SK-N-SH treated with all-trans-retinoic acid at 6 μM for 48 hours (cell line): ENCODE results near the gene TLR9.

Experiments used
- ATAC-seq: fragments of 200-7000 bp; cut with Tn5 transposase; 3 replicates; pipeline ENCODE4 v1.9.1; 2020; ENCODE audit warnings: mild to moderate bottlenecking, moderate library complexity
- BACH2 ChIP-seq: fragments of 250-450 bp; sonication (Bioruptor Pico); IDR thresholded peaks from 2 replicates; pipeline ENCODE4 v1.9.0; 2021; ENCODE audit warnings: mild to moderate bottlenecking, borderline replicate concordance
- CSDC2 ChIP-seq: fragments of 250-450 bp; sonication (Bioruptor Pico); IDR thresholded peaks from 2 replicates; pipeline ENCODE4 v1.5.0; 2020; ENCODE audit warnings: mild to moderate bottlenecking, moderate library complexity
- ESRRG ChIP-seq: fragments of 250-450 bp; sonication (Bioruptor Pico); IDR thresholded peaks from 2 replicates; pipeline ENCODE4 v1.6.1; 2021; ENCODE audit warnings: mild to moderate bottlenecking
- GLIS3 ChIP-seq: fragments of 250-450 bp; sonication (Bioruptor Pico); IDR thresholded peaks from 2 replicates; pipeline ENCODE4 v1.5.0; 2020; ENCODE audit warnings: mild to moderate bottlenecking, moderate library complexity
- ISL1 ChIP-seq: fragments of 250-450 bp; sonication (Bioruptor Pico); IDR thresholded peaks from 2 replicates; pipeline ENCODE4 v2.1.2; 2022; ENCODE audit warnings: mild to moderate bottlenecking, moderate library complexity
- OSR1 ChIP-seq: fragments of 250-450 bp; sonication (Bioruptor Pico); IDR thresholded peaks from 2 replicates; pipeline ENCODE4 v1.8.0; 2022; ENCODE audit warnings: moderate library complexity, mild to moderate bottlenecking, inconsistent platforms
- PPARA ChIP-seq: fragments of 250-450 bp; sonication (Bioruptor Pico); IDR thresholded peaks from 2 replicates; pipeline ENCODE4 v1.5.0; 2020; ENCODE audit warnings: mild to moderate bottlenecking, borderline replicate concordance
- RARB ChIP-seq: fragments of 250-450 bp; sonication (Bioruptor Pico); IDR thresholded peaks from 2 replicates; pipeline ENCODE4 v1.8.0; 2021; ENCODE audit warnings: mild to moderate bottlenecking, moderate library complexity
- SNAI2 ChIP-seq: fragments of 250-450 bp; sonication (Bioruptor Pico); IDR thresholded peaks from 2 replicates; pipeline ENCODE4 v1.5.0; 2020; ENCODE audit warnings: mild to moderate bottlenecking, moderate library complexity
- TCF4 ChIP-seq: fragments of 250-450 bp; sonication (Bioruptor Pico); IDR thresholded peaks from 2 replicates; pipeline ENCODE4 v1.8.0; 2021; ENCODE audit warnings: mild to moderate bottlenecking, moderate library complexity, borderline replicate concordance
- TOX ChIP-seq: fragments of 250-450 bp; sonication (Bioruptor Pico); IDR thresholded peaks from 2 replicates; pipeline ENCODE4 v1.8.0; 2021; ENCODE audit warnings: mild to moderate bottlenecking, moderate library complexity, borderline replicate concordance
- ZC3H10 ChIP-seq: fragments of 250-450 bp; sonication (Bioruptor Pico); IDR thresholded peaks from 2 replicates; pipeline ENCODE4 v1.5.1; 2021; ENCODE audit warnings: mild to moderate bottlenecking, moderate library complexity
- ZFP3 ChIP-seq: fragments of 250-450 bp; sonication (Bioruptor Pico); IDR thresholded peaks from 2 replicates; pipeline ENCODE4 v1.5.0; 2020; ENCODE audit warnings: mild to moderate bottlenecking, moderate library complexity
- ZFP30 ChIP-seq: fragments of 450-650 bp; formaldehyde crosslinking; IDR thresholded peaks from 2 replicates; pipeline ENCODE4 v1.5.0; 2022; ENCODE audit warnings: mild to moderate bottlenecking, moderate library complexity
- ZNF565 ChIP-seq: fragments of 450-650 bp; formaldehyde crosslinking; conservative IDR thresholded peaks from 2 replicates; pipeline ENCODE4 v1.5.0; 2020; ENCODE audit warnings: low read depth, mild to moderate bottlenecking, moderate library complexity
- ZNF70 ChIP-seq: fragments of 450-650 bp; formaldehyde crosslinking; IDR thresholded peaks from 2 replicates; pipeline ENCODE4 v1.5.0; 2020; ENCODE audit warnings: mild to moderate bottlenecking, moderate library complexity
- ZNF8 ChIP-seq: fragments of 450-650 bp; formaldehyde crosslinking; IDR thresholded peaks from 2 replicates; pipeline ENCODE4 v1.5.0; 2020; ENCODE audit warnings: mild to moderate bottlenecking, moderate library complexity
- TF ChIP-seq, protein P1 (sequence below): fragments of 250-450 bp; sonication (Bioruptor Pico); IDR thresholded peaks from 2 replicates; pipeline ENCODE4 v1.8.0; 2020; ENCODE audit warnings: mild to moderate bottlenecking, moderate library complexity, borderline replicate concordance
- TF ChIP-seq, protein P2 (sequence below): fragments of 250-450 bp; sonication (Bioruptor Pico); IDR thresholded peaks from 2 replicates; pipeline ENCODE4 v1.8.0; 2021; ENCODE audit warnings: low read depth, mild to moderate bottlenecking, moderate library complexity, borderline replicate concordance
- TF ChIP-seq, protein P3 (sequence below): fragments of 250-450 bp; sonication (Bioruptor Pico); IDR thresholded peaks from 2 replicates; pipeline ENCODE4 v1.5.0; 2020; ENCODE audit warnings: mild to moderate bottlenecking, moderate library complexity
- TF ChIP-seq, protein P4 (sequence below): fragments of 250-450 bp; sonication (Bioruptor Pico); IDR thresholded peaks from 2 replicates; pipeline ENCODE4 v1.5.1; 2020; ENCODE audit warnings: low read depth, mild to moderate bottlenecking, moderate library complexity

TLR9 gene

DNA sequence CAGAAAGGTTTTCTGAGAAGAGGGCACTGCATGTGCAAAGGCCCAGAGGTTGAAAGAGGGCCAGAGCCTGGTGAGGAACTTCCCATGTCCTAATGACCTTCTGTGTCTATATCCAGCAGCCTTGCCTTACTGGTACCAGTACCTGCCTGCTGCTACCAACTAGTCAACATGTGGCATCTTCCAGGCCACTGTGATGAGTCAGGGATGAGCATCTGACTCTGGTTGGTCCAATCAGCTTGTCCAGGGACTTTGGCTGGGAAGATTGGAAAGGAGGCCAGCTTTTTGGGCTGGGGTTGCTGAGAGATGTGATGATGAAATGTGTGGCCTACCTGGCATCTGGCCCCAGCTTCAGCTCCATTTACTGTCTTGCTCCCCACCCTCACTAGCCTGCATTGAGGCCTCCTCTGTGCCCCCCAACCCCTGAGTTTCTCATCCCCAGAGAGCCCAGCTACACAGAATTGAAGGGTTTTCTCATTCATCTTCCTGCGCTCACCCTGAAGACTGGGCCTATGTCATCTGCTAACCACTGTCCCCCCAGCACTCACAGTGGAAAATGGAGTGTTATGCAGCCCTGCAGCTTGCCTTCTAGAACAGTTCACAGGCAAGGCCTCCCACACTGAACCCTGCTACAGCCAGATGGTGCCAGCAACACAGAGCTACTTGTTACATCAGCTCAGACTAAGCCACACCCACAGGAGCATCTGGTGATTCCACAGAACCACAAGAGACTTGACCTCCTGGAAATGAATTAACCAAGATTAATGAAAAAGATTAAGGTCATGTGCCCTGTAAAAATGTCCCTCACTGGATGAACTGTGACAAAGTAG is 14.8 kb upstream of the TLR9 start:
- ATAC-seq, result peak; percentile 24
- TF ChIP-seq GLIS3 (no peak), ZNF565 (CRISPR knock-in tag) (no peak), ZC3H10 (no peak), PPARA (no peak), TCF4 (CRISPR knock-in tag) (peak; percentile 76)

DNA sequence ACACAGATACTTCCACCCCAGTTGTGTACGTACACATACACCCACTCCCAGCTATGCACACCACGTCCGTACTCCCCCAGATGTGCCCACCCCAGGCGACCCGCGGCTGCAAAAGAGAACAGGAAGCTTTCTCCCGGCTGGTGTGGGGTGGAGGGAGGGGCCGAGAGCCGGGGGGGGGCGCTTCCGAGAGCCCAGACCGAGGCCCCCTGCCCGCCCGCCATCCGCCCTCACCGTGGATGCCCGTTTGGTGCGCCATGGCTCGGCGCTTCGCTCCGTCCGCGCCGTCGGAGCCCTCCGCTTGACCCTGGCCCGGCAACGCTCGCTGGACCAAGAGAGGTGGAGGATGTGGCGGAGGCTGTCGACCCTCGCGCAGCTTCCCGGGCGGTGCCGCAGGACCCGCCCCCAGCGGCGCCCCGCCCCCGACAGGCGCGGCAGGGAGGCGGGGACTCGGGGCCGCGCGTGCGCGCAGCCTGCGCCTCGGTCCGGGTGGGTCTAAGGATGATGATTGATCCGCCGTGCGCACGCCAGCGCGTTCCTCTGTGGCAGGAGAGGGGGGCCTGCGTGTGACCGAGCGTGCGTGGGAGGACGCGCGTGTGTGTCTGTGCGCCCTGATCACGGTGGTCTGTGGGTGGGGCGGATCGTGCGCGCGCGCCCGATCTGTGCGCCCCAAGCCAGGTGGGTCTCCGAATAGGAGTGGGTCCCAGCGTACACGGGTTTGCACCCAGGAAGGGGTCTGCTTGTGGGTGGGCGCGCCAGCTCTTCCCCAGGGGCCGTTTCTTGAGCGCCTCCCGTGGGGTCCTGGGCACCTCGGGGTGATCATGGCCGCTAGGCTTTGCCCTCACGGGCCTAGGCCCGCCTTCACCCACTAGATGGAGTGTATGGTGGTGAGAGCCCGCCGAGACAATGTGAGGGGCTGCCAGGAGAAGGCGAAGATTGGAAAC is 13.6 kb upstream of the TLR9 start, which contains the start of gene TWF2:
TSS of gene TWF2 (minus strand) at position 398 of the 941 bp plus-strand sequence. CDS start at position 256, 142 bp downstream.
- peak; percentile 78 for ATAC-seq
- TF ChIP-seq ZNF70 (CRISPR knock-in tag) (no peak), ESRRG (CRISPR knock-in tag) (no peak)
- TF ChIP-seq, protein P1, sequence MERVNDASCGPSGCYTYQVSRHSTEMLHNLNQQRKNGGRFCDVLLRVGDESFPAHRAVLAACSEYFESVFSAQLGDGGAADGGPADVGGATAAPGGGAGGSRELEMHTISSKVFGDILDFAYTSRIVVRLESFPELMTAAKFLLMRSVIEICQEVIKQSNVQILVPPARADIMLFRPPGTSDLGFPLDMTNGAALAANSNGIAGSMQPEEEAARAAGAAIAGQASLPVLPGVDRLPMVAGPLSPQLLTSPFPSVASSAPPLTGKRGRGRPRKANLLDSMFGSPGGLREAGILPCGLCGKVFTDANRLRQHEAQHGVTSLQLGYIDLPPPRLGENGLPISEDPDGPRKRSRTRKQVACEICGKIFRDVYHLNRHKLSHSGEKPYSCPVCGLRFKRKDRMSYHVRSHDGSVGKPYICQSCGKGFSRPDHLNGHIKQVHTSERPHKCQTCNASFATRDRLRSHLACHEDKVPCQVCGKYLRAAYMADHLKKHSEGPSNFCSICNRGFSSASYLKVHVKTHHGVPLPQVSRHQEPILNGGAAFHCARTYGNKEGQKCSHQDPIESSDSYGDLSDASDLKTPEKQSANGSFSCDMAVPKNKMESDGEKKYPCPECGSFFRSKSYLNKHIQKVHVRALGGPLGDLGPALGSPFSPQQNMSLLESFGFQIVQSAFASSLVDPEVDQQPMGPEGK (CRISPR knock-in tag), result peak; percentile 22; the same call in 1 of the 2 replicates

DNA sequence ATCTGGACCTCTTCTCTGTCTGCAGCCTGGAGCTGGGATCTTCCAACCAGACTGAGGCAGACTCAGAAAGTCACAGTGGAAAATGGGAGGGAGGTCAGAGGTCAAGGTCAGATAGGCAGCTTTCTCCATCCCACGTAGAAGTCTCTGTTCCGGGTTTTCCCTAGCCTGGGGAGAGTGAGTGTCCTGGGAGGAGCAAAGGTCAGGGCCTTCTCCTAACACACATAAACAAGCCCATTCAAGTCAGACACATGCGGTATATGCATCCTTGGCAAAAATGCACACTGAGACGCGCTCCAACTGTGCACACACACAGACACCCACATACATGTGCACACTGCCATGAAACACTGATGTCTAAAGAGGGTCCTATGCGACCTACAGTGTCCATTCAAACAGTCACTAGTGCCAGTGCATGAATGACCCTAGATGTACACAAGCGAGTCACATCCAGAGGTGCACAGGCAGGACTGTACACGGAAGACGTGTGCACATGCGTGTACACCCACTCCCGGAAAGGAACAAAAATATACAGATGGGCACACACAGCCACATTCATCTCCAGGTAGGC is 12.8 kb upstream of the TLR9 start:
- TF ChIP-seq ZFP30 (CRISPR knock-in tag) (no peak), TCF4 (CRISPR knock-in tag) (no peak), TOX (CRISPR knock-in tag) (no peak), ESRRG (CRISPR knock-in tag) (no peak), RARB (CRISPR knock-in tag) (no peak), CSDC2 (CRISPR knock-in tag) (no peak), ISL1 (CRISPR knock-in tag) (no peak), GLIS3 (no peak), PPARA (no peak)
- TF ChIP-seq, protein P2, sequence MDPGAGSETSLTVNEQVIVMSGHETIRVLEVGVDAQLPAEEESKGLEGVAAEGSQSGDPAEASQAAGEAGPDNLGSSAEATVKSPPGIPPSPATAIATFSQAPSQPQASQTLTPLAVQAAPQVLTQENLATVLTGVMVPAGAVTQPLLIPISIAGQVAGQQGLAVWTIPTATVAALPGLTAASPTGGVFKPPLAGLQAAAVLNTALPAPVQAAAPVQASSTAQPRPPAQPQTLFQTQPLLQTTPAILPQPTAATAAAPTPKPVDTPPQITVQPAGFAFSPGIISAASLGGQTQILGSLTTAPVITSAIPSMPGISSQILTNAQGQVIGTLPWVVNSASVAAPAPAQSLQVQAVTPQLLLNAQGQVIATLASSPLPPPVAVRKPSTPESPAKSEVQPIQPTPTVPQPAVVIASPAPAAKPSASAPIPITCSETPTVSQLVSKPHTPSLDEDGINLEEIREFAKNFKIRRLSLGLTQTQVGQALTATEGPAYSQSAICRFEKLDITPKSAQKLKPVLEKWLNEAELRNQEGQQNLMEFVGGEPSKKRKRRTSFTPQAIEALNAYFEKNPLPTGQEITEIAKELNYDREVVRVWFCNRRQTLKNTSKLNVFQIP, result no peak
- ATAC-seq, result peak; percentile 4

DNA sequence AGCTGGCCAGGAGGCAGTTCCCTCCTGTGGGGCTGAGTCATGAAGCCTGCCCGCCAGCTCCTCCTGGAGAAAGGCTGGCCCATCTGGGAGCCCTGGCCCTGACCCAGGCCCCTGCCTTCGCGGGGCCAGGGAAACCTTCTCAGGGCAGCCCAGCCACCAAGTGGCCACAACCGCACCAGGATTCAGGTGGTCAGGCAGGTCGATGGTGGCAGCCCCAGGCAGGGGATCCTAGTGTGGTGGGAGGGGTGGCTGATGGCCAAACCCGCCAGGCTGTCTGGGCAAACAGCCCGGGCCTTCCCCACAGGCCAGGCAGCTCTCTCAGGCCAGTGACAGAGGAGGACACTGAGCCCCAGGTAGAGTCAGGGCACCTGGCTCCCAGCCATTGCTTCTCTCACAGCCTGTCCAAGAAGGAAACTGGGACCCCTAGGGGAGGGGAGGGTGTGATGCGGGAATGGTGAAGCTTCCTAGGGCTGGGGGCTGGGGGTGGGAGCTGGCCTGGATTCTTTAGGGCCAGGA is 12.3 kb upstream of the TLR9 start:
- ATAC-seq, result peak; percentile 88

More for the DNA sequence above, 12.3 kb upstream of the TLR9 start:
- TF ChIP-seq BACH2 (CRISPR knock-in tag), result no peak
- TF ChIP-seq PPARA, result no peak
- no peak for TF ChIP-seq TOX (CRISPR knock-in tag)
- TF ChIP-seq, protein P3, sequence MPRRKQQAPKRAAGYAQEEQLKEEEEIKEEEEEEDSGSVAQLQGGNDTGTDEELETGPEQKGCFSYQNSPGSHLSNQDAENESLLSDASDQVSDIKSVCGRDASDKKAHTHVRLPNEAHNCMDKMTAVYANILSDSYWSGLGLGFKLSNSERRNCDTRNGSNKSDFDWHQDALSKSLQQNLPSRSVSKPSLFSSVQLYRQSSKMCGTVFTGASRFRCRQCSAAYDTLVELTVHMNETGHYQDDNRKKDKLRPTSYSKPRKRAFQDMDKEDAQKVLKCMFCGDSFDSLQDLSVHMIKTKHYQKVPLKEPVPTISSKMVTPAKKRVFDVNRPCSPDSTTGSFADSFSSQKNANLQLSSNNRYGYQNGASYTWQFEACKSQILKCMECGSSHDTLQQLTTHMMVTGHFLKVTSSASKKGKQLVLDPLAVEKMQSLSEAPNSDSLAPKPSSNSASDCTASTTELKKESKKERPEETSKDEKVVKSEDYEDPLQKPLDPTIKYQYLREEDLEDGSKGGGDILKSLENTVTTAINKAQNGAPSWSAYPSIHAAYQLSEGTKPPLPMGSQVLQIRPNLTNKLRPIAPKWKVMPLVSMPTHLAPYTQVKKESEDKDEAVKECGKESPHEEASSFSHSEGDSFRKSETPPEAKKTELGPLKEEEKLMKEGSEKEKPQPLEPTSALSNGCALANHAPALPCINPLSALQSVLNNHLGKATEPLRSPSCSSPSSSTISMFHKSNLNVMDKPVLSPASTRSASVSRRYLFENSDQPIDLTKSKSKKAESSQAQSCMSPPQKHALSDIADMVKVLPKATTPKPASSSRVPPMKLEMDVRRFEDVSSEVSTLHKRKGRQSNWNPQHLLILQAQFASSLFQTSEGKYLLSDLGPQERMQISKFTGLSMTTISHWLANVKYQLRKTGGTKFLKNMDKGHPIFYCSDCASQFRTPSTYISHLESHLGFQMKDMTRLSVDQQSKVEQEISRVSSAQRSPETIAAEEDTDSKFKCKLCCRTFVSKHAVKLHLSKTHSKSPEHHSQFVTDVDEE (CRISPR knock-in tag), result no peak
- TF ChIP-seq, protein P4, sequence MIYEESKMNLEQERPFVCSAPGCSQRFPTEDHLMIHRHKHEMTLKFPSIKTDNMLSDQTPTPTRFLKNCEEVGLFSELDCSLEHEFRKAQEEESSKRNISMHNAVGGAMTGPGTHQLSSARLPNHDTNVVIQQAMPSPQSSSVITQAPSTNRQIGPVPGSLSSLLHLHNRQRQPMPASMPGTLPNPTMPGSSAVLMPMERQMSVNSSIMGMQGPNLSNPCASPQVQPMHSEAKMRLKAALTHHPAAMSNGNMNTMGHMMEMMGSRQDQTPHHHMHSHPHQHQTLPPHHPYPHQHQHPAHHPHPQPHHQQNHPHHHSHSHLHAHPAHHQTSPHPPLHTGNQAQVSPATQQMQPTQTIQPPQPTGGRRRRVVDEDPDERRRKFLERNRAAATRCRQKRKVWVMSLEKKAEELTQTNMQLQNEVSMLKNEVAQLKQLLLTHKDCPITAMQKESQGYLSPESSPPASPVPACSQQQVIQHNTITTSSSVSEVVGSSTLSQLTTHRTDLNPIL (CRISPR knock-in tag), result no peak
- TF ChIP-seq CSDC2 (CRISPR knock-in tag), result no peak
- TF ChIP-seq SNAI2 (CRISPR knock-in tag), result no peak
- TF ChIP-seq, protein P1 (CRISPR knock-in tag), result no peak
- TF ChIP-seq ZNF8 (CRISPR knock-in tag), result no peak
- no peak for TF ChIP-seq ZC3H10
- TF ChIP-seq ZNF70 (CRISPR knock-in tag), result no peak
- TF ChIP-seq ZFP3 (CRISPR knock-in tag), result no peak
- TF ChIP-seq OSR1, result no peak
- no peak for TF ChIP-seq ZFP30 (CRISPR knock-in tag)
- no peak for TF ChIP-seq TCF4 (CRISPR knock-in tag)
